Measurements from ENCODE around the gene SLC1A1.

DNA sequence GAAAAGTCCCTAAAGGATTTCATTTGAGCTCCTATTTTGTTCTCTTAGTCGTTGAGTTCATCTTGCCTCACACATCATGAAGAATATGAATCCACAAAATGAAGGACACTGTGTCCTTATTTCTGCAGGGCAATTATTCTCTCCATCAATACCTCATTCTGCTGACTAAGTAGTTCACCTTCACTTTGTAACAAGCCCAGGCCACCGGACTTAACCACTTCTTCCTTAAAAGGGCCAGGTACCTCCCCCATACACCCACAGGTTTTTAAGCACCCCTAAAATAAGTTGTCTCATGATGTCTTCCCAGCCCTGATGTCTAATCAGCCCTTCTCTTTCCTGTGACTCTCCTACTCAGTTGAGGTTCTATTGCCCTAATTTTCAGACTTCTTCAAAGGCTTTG lies 104.7 kb downstream of the SLC1A1 start:
- TF ChIP-seq POLR2AphosphoS5 (IDR thresholded peaks at IDR 0.05; ENCODE audit: low read depth, low read length) (no peak), SIN3A (IDR thresholded peaks at IDR 0.05; ENCODE audit: borderline replicate concordance, insufficient read depth, low read length) (no peak), REST (IDR thresholded peaks at IDR 0.05; ENCODE audit: insufficient read depth in 1 of 2, low read depth in 2 of 2, low read length in 2 of 2) (no peak)

Data from PFSK-1 (cell line).